ENCODE data around the gene GNRH2.

The GNRH2 gene

DNA sequence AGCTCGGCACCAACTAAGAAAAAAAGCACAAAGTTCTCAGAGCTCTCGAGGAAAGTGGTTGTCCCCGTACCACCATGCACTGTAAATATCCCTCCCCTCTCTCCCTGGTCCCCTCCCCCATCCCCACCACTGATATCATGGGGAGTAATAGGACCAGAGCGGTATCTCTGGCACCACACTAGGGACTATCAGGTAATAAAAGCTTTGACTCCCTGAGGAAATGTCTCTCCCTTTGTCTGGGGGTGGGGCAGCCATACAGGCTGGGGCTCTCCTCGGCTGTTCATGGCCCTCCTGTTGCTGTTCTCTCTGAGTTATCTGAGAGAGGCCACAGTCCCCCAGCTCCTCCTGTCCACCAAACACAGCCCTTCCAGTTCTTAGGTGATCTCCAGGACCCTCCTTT lies 5.0 kb upstream of the GNRH2 start:
- H3K9me3 ChIP-seq (replicated peaks in 1 of 11): no peaks in the 10 kb centered on the region
- H3K4me1 ChIP-seq: no peaks in the 10 kb centered on the region
- peaks cover 73 to 94% (median 78%) of the 10 kb centered on the region in 11 experiments for H3K36me3 ChIP-seq
- peaks cover 0 to 19% (median 0%) of the 10 kb centered on the region in 11 experiments; a peak in 2 of 22 replicates for H4K20me1 ChIP-seq
- no peak for TF ChIP-seq Cebpa-rat (IDR thresholded peaks at IDR 0.05)
- H3K4me3 ChIP-seq: no peak overlapping the region
- no peaks in the 10 kb centered on the region for H3K27me3 ChIP-seq
- no peak overlapping the region for H3K27ac ChIP-seq
- H3K9ac ChIP-seq: 0 out of 22 replicates have a peak overlapping the region, but pooled peaks of 1 of the 11 experiments have one; percentile 18
- H3K4me2 ChIP-seq: no peak overlapping the region

GRCh38 chr20:3039426-3039825 lies 4.0 kb upstream of the GNRH2 start:
- no peak overlapping the region for H3K4me2 ChIP-seq
- peaks cover 64 to 85% (median 69%) of the 10 kb centered on the region in 11 experiments for H3K36me3 ChIP-seq
- H3K9me3 ChIP-seq (replicated peaks in 1 of 11): no peaks in the 10 kb centered on the region
- TF ChIP-seq Cebpa-rat (IDR thresholded peaks at IDR 0.05): no peak
- H3K4me3 ChIP-seq: no peak overlapping the region
- H3K27me3 ChIP-seq: no peaks in the 10 kb centered on the region
- peak overlapping the region in 1 of 11 experiments; percentile 10; a peak in 1 of 22 replicates for H3K27ac ChIP-seq
- H3K4me1 ChIP-seq: peaks cover 0 to 3% (median under 1%) of the 10 kb centered on the region in 10 experiments; a peak in 5 of 20 replicates
- peaks cover 0 to 19% (median 0%) of the 10 kb centered on the region in 11 experiments; a peak in 2 of 22 replicates for H4K20me1 ChIP-seq
- peak overlapping the region in 1 of 11 experiments; percentile 18; a peak in 1 of 22 replicates for H3K9ac ChIP-seq

DNA sequence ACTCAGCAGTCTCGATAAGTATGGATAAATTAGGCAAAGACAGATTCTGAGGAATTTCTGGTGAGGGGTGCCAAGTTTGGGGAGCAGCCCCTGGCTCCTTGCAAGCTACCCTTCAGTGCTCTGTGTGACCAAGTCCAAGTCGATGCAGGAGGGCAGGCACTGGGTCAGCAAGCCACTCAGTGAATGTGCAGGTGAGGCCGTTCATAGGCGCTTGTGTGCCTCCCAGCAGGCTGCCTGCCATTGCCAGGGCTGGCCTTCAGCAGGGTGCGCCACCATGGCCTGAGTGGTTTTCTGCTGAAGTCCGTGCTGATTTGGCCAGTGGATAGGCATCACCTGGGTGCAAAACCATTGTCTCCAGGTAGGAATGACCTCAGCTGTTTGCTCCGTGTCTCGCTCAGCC lies 3.3 kb upstream of the GNRH2 start:
- H3K9ac ChIP-seq: no peak overlapping the region
- H3K4me1 ChIP-seq: peaks cover 4 to 10% (median 7%) of the 10 kb centered on the region in 10 experiments; a peak in 19 of 20 replicates
- peaks cover 58 to 78% (median 63%) of the 10 kb centered on the region in 11 experiments for H3K36me3 ChIP-seq
- no peak for TF ChIP-seq Cebpa-rat (IDR thresholded peaks at IDR 0.05)
- no peak overlapping the region for H3K27ac ChIP-seq
- H3K27me3 ChIP-seq: no peaks in the 10 kb centered on the region
- no peak overlapping the region for H3K4me3 ChIP-seq
- H4K20me1 ChIP-seq: peaks cover 0 to 19% (median 0%) of the 10 kb centered on the region in 11 experiments; a peak in 2 of 22 replicates
- H3K4me2 ChIP-seq: no peak overlapping the region
- H3K9me3 ChIP-seq (replicated peaks in 1 of 11): no peaks in the 10 kb centered on the region

GRCh38 chr20:3041854-3042409 lies 1.5 kb upstream of the GNRH2 start:
- Histone ChIP-seq H3K27me3 (no peaks in the 10 kb centered on the region), H3K36me3 (peaks cover 39 to 60% (median 45%) of the 10 kb centered on the region in 11 experiments), H3K4me2 (no peak overlapping the region), H3K4me3 (no peak overlapping the region), H3K4me1 (peaks cover 10 to 16% (median 14%) of the 10 kb centered on the region in 10 experiments), H3K9me3 (replicated peaks in 1 of 11) (no peaks in the 10 kb centered on the region), H3K9ac (no peak overlapping the region), H4K20me1 (peaks cover 0 to 13% (median 6%) of the 10 kb centered on the region in 11 experiments; a peak in 13 of 22 replicates), H3K27ac (no peak overlapping the region)
- TF ChIP-seq Cebpa-rat (IDR thresholded peaks at IDR 0.05): no peak

- Histone ChIP-seq H3K9ac (no peak overlapping the region), H3K27me3 (no peaks in the 10 kb centered on the region), H3K36me3 (peaks cover 36 to 55% (median 41%) of the 10 kb centered on the region in 11 experiments), H4K20me1 (peaks cover 0 to 15% (median 12%) of the 10 kb centered on the region in 11 experiments; a peak in 15 of 22 replicates), H3K4me3 (no peak overlapping the region), H3K4me1 (peaks cover 17 to 23% (median 21%) of the 10 kb centered on the region in 10 experiments), H3K27ac (no peak overlapping the region), H3K4me2 (no peak overlapping the region), H3K9me3 (replicated peaks in 1 of 11) (no peaks in the 10 kb centered on the region)
- TF ChIP-seq Cebpa-rat (IDR thresholded peaks at IDR 0.05): no peak
Measured at GRCh38 chr20:3042625-3043024, 797 bp upstream of the GNRH2 start.

- Histone ChIP-seq H3K9ac (no peak overlapping the region), H3K4me2 (peak overlapping the region; percentile 85 to 99 (median 94); a peak in 19 of 22 replicates), H3K4me1 (peaks cover 20 to 30% (median 27%) of the 10 kb centered on the region in 10 experiments), H3K4me3 (peak overlapping the region in 1 of 10 experiments; percentile 85; a peak in 1 of 20 replicates), H3K36me3 (peaks cover 35 to 55% (median 41%) of the 10 kb centered on the region in 11 experiments), H3K27ac (no peak overlapping the region), H3K27me3 (no peaks in the 10 kb centered on the region), H4K20me1 (peaks cover 0 to 34% (median 25%) of the 10 kb centered on the region in 11 experiments; a peak in 15 of 22 replicates), H3K9me3 (replicated peaks in 1 of 11) (no peaks in the 10 kb centered on the region)
- TF ChIP-seq Cebpa-rat (IDR thresholded peaks at IDR 0.05): no peak
Measured at GRCh38 chr20:3044336-3044965, 1.0 kb downstream of the GNRH2 start.

GRCh38 chr20:3045042-3045815 lies 1.8 kb downstream of the GNRH2 start:
- H3K27ac ChIP-seq: peak overlapping the region; percentile 81 to 93 (median 88)

DNA sequence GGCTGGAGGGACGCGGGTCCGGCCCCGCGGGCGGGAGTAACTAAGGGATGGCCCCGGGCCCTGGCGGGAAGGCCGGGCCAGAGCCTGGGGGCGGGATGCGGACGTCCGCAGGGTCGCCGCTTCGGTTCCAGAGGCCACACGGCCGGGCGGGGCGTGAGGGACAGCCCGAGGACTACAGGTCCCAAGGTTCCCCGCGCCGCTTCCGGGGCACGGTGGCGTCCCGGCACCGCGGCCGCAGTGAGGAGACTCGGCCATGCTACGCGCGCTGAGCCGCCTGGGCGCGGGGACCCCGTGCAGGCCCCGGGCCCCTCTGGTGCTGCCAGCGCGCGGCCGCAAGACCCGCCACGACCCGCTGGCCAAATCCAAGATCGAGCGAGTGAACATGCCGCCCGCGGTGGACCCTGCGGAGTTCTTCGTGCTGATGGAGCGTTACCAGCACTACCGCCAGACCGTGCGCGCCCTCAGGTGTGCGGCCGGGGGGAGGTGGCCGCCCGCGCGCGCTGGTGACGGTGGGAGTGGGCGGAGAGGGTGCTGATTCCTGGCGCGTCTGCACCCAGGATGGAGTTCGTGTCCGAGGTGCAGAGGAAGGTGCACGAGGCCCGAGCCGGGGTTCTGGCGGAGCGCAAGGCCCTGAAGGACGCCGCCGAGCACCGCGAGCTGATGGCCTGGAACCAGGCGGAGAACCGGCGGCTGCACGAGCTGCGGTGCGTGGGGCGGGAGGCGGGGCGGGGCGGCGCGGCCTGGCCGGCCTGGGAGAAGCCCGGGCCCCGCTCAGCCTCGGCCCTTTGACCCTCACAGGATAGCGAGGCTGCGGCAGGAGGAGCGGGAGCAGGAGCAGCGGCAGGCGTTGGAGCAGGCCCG lies 2.6 kb downstream of the GNRH2 start, which contains the start of gene MRPS26:
TSS of gene MRPS26 (plus strand) at position 237 of the 861 bp plus-strand sequence. CDS start at position 254, 17 bp downstream.
- H3K9me3 ChIP-seq (replicated peaks in 1 of 11): no peaks in the 10 kb centered on the region
- peak within 1 kb of the TSS; percentile 82 to 98 (median 93) for H3K4me3 ChIP-seq
- peak within 1 kb of the TSS; percentile 81 to 93 (median 88) for H3K27ac ChIP-seq
- H3K4me1 ChIP-seq: peaks cover 20 to 30% (median 27%) of the 10 kb centered on the region in 10 experiments
- TF ChIP-seq Cebpa-rat (IDR thresholded peaks at IDR 0.05): no peak
- peaks cover 0 to 42% (median 25%) of the 10 kb centered on the region in 11 experiments; a peak in 15 of 22 replicates for H4K20me1 ChIP-seq
- H3K4me2 ChIP-seq: peak within 1 kb of the TSS; percentile 85 to 99 (median 94)
- H3K27me3 ChIP-seq: no peaks in the 10 kb centered on the region
- H3K36me3 ChIP-seq: peaks cover 29 to 53% (median 41%) of the 10 kb centered on the region in 11 experiments
- peak within 1 kb of the TSS; percentile 84 to 92 (median 90) for H3K9ac ChIP-seq

More at GRCh38 chr20:3045042-3045815, 1.8 kb downstream of the GNRH2 start:
- peaks cover 20 to 30% (median 27%) of the 10 kb centered on the region in 10 experiments for H3K4me1 ChIP-seq
- peaks cover 0 to 41% (median 25%) of the 10 kb centered on the region in 11 experiments; a peak in 15 of 22 replicates for H4K20me1 ChIP-seq
- H3K27me3 ChIP-seq: no peaks in the 10 kb centered on the region
- peak overlapping the region; percentile 84 to 92 (median 90) for H3K9ac ChIP-seq
- peaks cover 35 to 55% (median 41%) of the 10 kb centered on the region in 11 experiments for H3K36me3 ChIP-seq
- no peaks in the 10 kb centered on the region for H3K9me3 ChIP-seq (replicated peaks in 1 of 11)
- peak overlapping the region; percentile 82 to 98 (median 93) for H3K4me3 ChIP-seq
- H3K4me2 ChIP-seq: peak overlapping the region; percentile 85 to 99 (median 94)
- TF ChIP-seq Cebpa-rat (IDR thresholded peaks at IDR 0.05): no peak

All from BLaER1 treated with 17β-estradiol and CSF1 and Interleukin-3, amounts not matched to agents 10 nM and 100 nM (cell line).